BLaER1 (cell line): ENCODE results near the gene ZBTB18.

Experiments
- H3K27ac ChIP-seq: shearing (Covaris generic); formaldehyde crosslinking; 2 replicates; pipeline ENCODE4 v1.8.1; 2022
- H3K27me3 ChIP-seq: shearing (Covaris generic); formaldehyde crosslinking; 2 replicates; pipeline ENCODE4 v1.8.1; 2022
- H3K36me3 ChIP-seq: shearing (Covaris generic); formaldehyde crosslinking; 2 replicates; pipeline ENCODE4 v1.8.1; 2022
- H3K4me1 ChIP-seq: shearing (Covaris generic); formaldehyde crosslinking; 2 replicates; pipeline ENCODE4 v1.8.1; 2022
- H3K4me2 ChIP-seq: shearing (Covaris generic); formaldehyde crosslinking; 2 replicates; pipeline ENCODE4 v1.8.1; 2022
- H3K4me3 ChIP-seq: shearing (Covaris generic); formaldehyde crosslinking; 2 replicates; pipeline ENCODE4 v1.8.1; 2022
- H3K9ac ChIP-seq: shearing (Covaris generic); formaldehyde crosslinking; 2 replicates; pipeline ENCODE4 v1.8.1; 2022
- H3K9me3 ChIP-seq: shearing (Covaris generic); formaldehyde crosslinking; 2 replicates; pipeline ENCODE4 v1.8.1; 2022
- H4K20me1 ChIP-seq: shearing (Covaris generic); formaldehyde crosslinking; 2 replicates; pipeline ENCODE4 v1.8.1; 2022
- Cebpa-rat ChIP-seq: shearing (Covaris generic); IDR thresholded peaks from 2 replicates; pipeline ENCODE4 v1.8.1; 2022

Gene ZBTB18

GRCh38 chr1:244084763-244085162 lies 33.7 kb downstream of the ZBTB18 start:
- H3K27me3 ChIP-seq = no peaks in the 10 kb centered on the region
- no peak for TF ChIP-seq Cebpa-rat
- peaks cover 9% of the 10 kb centered on the region for H3K9me3 ChIP-seq
- no peaks in the 10 kb centered on the region for H4K20me1 ChIP-seq
- H3K4me2 ChIP-seq = no peak overlapping the region
- H3K36me3 ChIP-seq = no peaks in the 10 kb centered on the region
- H3K4me1 ChIP-seq = 0 out of 2 replicates have a peak, but pooled peaks cover 5% of the 10 kb centered on the region
- no peak overlapping the region for H3K4me3 ChIP-seq
- no peak overlapping the region for H3K27ac ChIP-seq
- no peak overlapping the region for H3K9ac ChIP-seq

DNA sequence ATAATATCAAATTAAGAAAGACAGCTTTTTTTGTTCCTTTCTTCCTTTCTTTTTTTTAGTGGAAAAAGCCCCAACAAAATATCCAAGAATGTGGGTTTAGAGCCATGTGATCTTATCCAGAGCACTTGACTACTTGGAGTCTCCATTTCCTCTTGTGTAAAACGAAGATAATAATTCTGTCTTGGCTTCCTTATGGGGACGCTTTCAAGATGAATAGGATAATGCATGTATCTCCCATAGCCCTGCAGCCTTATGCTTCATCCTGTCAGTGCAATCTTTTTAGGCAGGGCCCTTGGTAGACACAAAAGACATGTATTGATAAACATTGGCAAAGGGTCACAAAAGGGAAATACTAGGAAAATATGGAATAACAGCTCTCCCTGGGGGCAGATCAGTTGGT lies 34.8 kb downstream of the ZBTB18 start:
- TF ChIP-seq Cebpa-rat = no peak
- Histone ChIP-seq H3K9ac (no peak overlapping the region), H3K4me2 (no peak overlapping the region)

DNA sequence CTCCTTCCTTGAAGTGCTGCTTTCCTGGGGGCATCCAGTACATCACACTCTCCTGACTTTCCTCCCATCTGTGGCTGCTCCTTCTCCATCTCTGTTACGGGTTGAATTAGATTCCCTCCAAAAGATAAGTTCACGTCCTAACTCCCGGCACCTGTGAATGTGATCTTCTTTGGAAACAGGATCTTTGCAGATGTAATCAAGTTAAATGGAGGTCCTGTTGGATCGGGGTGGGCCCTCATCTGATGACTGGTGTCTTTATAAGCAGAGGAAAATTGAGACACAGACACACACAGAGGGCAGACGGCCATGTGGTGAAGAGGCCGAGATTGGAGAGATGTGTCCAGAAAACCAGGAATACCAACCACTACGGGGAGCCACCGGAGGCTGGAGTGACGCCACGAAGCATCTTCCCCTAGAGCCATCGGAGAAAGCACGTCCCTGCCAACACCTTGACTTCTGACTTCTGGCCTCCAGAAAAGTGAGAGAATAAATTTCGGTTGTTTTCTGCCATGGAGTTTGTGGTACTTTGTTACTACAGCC lies 36.0 kb downstream of the ZBTB18 start:
- no peak for TF ChIP-seq Cebpa-rat
- peaks cover 9% of the 10 kb centered on the region for H3K9me3 ChIP-seq
- no peak overlapping the region for H3K9ac ChIP-seq
- no peak overlapping the region for H3K4me2 ChIP-seq
- H3K36me3 ChIP-seq = no peaks in the 10 kb centered on the region
- H3K4me3 ChIP-seq = no peak overlapping the region
- H3K27ac ChIP-seq = no peak overlapping the region
- no peaks in the 10 kb centered on the region for H3K27me3 ChIP-seq
- 0 out of 2 replicates have a peak, but pooled peaks cover 5% of the 10 kb centered on the region for H3K4me1 ChIP-seq
- no peaks in the 10 kb centered on the region for H4K20me1 ChIP-seq

More for the DNA sequence above, 34.8 kb downstream of the ZBTB18 start:
- Histone ChIP-seq H3K4me3 (no peak overlapping the region), H3K9me3 (peaks cover 9% of the 10 kb centered on the region), H4K20me1 (no peaks in the 10 kb centered on the region), H3K27ac (no peak overlapping the region), H3K27me3 (no peaks in the 10 kb centered on the region), H3K4me1 (0 out of 2 replicates have a peak, but pooled peaks cover 5% of the 10 kb centered on the region), H3K36me3 (no peaks in the 10 kb centered on the region)

GRCh38 chr1:244087611-244088010 lies 36.5 kb downstream of the ZBTB18 start:
- no peak overlapping the region for H3K9ac ChIP-seq
- no peaks in the 10 kb centered on the region for H3K27me3 ChIP-seq
- no peak overlapping the region for H3K27ac ChIP-seq
- H3K4me3 ChIP-seq = no peak overlapping the region
- H3K4me2 ChIP-seq = no peak overlapping the region
- H3K36me3 ChIP-seq = no peaks in the 10 kb centered on the region
- TF ChIP-seq Cebpa-rat = no peak
- H4K20me1 ChIP-seq = no peaks in the 10 kb centered on the region
- H3K4me1 ChIP-seq = 0 out of 2 replicates have a peak, but pooled peaks cover 5% of the 10 kb centered on the region
- peaks cover 9% of the 10 kb centered on the region for H3K9me3 ChIP-seq

GRCh38 chr1:244088161-244088560 lies 37.1 kb downstream of the ZBTB18 start:
- peaks cover 9% of the 10 kb centered on the region for H3K9me3 ChIP-seq
- no peaks in the 10 kb centered on the region for H3K27me3 ChIP-seq
- no peak overlapping the region for H3K4me2 ChIP-seq
- no peak overlapping the region for H3K4me3 ChIP-seq
- no peak overlapping the region for H3K9ac ChIP-seq
- no peak for TF ChIP-seq Cebpa-rat
- H4K20me1 ChIP-seq = no peaks in the 10 kb centered on the region
- no peak overlapping the region for H3K27ac ChIP-seq
- 0 out of 2 replicates have a peak, but pooled peaks cover 5% of the 10 kb centered on the region for H3K4me1 ChIP-seq
- H3K36me3 ChIP-seq = no peaks in the 10 kb centered on the region

- Histone ChIP-seq H3K27me3 (no peaks in the 10 kb centered on the region), H3K9me3 (peaks cover 9% of the 10 kb centered on the region), H4K20me1 (no peaks in the 10 kb centered on the region), H3K36me3 (no peaks in the 10 kb centered on the region), H3K9ac (no peak overlapping the region), H3K4me1 (0 out of 2 replicates have a peak, but pooled peaks cover 5% of the 10 kb centered on the region), H3K4me3 (no peak overlapping the region), H3K4me2 (no peak overlapping the region), H3K27ac (no peak overlapping the region)
- TF ChIP-seq Cebpa-rat = no peak
Measured at GRCh38 chr1:244089561-244089960, 38.5 kb downstream of the ZBTB18 start.

DNA sequence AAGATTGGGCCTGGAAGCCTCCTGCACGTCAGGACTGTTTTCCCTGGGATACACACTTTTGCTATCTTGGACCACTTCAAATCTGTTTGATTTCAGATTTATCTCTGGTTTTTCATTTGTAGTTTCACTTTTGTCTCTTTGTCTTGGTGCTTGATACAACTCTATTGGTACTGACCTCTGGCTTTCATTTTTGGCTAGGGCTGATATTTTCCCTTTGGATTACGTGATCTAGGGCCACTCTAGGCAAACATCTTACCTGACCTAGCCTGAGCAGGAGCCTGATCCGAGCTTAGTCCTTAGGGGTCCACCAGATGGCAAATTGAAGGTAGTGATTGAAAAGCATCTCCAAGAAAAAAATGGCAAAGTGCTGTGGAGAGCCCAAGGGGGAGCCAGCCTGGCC lies 39.6 kb downstream of the ZBTB18 start:
- Histone ChIP-seq H3K4me2 (no peak overlapping the region), H3K27me3 (no peaks in the 10 kb centered on the region)
- no peak for TF ChIP-seq Cebpa-rat

GRCh38 chr1:244092293-244092963 lies 41.3 kb downstream of the ZBTB18 start:
- H4K20me1 ChIP-seq = no peaks in the 10 kb centered on the region
- no peak overlapping the region for H3K27ac ChIP-seq
- H3K4me3 ChIP-seq = no peak overlapping the region
- peaks cover 14% of the 10 kb centered on the region for H3K4me1 ChIP-seq
- H3K9ac ChIP-seq = no peak overlapping the region
- no peaks in the 10 kb centered on the region for H3K36me3 ChIP-seq
- no peaks in the 10 kb centered on the region for H3K27me3 ChIP-seq
- TF ChIP-seq Cebpa-rat = no peak
- H3K4me2 ChIP-seq = no peak overlapping the region
- no peaks in the 10 kb centered on the region for H3K9me3 ChIP-seq

More for the DNA sequence above, 39.6 kb downstream of the ZBTB18 start:
- Histone ChIP-seq H3K9me3 (peaks cover 8% of the 10 kb centered on the region), H3K4me1 (0 out of 2 replicates have a peak, but pooled peaks cover 5% of the 10 kb centered on the region), H3K9ac (no peak overlapping the region), H3K4me3 (no peak overlapping the region), H3K36me3 (no peaks in the 10 kb centered on the region), H3K27ac (no peak overlapping the region), H4K20me1 (no peaks in the 10 kb centered on the region)

DNA sequence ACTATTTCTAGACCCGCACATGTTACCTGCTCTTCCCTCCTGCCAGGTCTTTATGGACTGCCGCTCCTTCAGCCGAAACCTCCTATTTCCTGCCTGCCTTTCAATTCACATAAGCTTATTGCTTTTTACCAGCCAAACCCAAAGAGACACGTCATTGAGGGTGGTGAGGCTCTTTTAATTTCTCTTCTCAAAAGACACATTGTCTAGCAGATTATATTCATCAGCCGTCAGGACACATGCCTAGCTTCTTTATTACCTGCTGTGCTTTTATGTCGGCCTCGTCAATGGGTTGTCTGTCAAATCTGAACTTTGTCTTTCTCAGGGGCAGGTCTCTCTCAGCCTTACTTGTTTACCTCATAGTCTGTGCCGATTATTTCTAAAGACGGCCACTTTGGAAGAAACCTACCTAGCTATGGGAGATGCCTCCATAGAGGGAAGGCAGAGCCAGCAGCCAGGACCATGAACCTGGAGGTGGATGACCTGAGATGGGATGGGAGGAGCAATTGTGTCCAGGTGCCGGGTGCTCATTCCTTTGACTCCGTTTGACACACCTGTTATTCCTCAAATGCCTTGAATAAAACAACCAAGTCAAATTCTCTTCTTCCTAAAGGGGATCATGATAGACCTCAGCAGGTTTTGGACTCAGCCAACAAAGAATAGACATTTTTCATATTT lies 42.0 kb downstream of the ZBTB18 start:
- H3K4me1 ChIP-seq = peaks cover 16% of the 10 kb centered on the region
- no peak for TF ChIP-seq Cebpa-rat
- no peak overlapping the region for H3K4me2 ChIP-seq
- H3K9me3 ChIP-seq = no peaks in the 10 kb centered on the region
- H3K36me3 ChIP-seq = no peaks in the 10 kb centered on the region
- H3K4me3 ChIP-seq = no peak overlapping the region
- no peaks in the 10 kb centered on the region for H3K27me3 ChIP-seq
- H3K9ac ChIP-seq = no peak overlapping the region
- H3K27ac ChIP-seq = no peak overlapping the region
- H4K20me1 ChIP-seq = no peaks in the 10 kb centered on the region
